Calu3 (cell line): ENCODE results near the gene RAP1GAP2. TPM values are rescaled to one million over a fixed set of nuclear protein-coding genes. Genes with fewer than 3 reads are reported as not detected.

ENCODE experiments used
- BruUV-seq: library from RNA; stranded (reverse); fragments of 400-500 nt; replicated peaks from 2 replicates; lab custom pipeline; 2021; lab: Mats Ljungman, UMichigan
- CTCF ChIA-PET: fragments of 300-600 bp; sonication (Branson Sonifier 250); formaldehyde crosslinking; loops from one replicate; lab custom pipeline; 2022; ENCODE audit warnings: antibody characterized with exemption; lab: Charles Lee
- DNase-seq: peaks from one replicate; pipeline ENCODE4 v3.0.0; 2022
- H3K27ac Mint-ChIP-seq: one replicate; pipeline ENCODE4 v1.8.0; 2022; ENCODE audit warnings: mixed read lengths; ENCODE audit not compliant: unreplicated experiment
- H3K27me3 Mint-ChIP-seq: one replicate; pipeline ENCODE4 v1.8.0; 2022; ENCODE audit warnings: mixed read lengths; ENCODE audit not compliant: unreplicated experiment
- H3K36me3 Mint-ChIP-seq: one replicate; pipeline ENCODE4 v1.8.0; 2022; ENCODE audit warnings: mild to moderate bottlenecking, moderate library complexity, mixed read lengths; ENCODE audit not compliant: insufficient read depth, unreplicated experiment
- H3K4me1 Mint-ChIP-seq: one replicate; pipeline ENCODE4 v1.8.0; 2022; ENCODE audit warnings: mild to moderate bottlenecking, low read depth, mixed read lengths; ENCODE audit not compliant: unreplicated experiment
- H3K4me3 Mint-ChIP-seq: one replicate; pipeline ENCODE4 v1.8.0; 2022; ENCODE audit warnings: mild to moderate bottlenecking, low read depth, moderate library complexity, mixed read lengths; ENCODE audit not compliant: unreplicated experiment
- H3K9me3 Mint-ChIP-seq: one replicate; pipeline ENCODE4 v1.8.0; 2022; ENCODE audit warnings: low read depth, mixed read lengths; ENCODE audit not compliant: unreplicated experiment
- intact Hi-C: fragments of 100-400 bp; cut with micrococcal nuclease; formaldehyde crosslinking; loops from one replicate; pipeline ENCODE4 v1.10.0; 2022; ENCODE audit not compliant: unreplicated experiment
- total RNA-seq: library from RNA; stranded (reverse); gene quantifications from 2 replicates; pipeline ENCODE4 v1.2.3, GENCODE V29; 2022
- TF ChIP-seq, protein P1 (sequence below): fragments of 200-600 bp; IDR thresholded peaks from one replicate; pipeline ENCODE4 v1.8.0; 2022; ENCODE audit warnings: antibody characterized with exemption; ENCODE audit not compliant: unreplicated experiment

Gene RAP1GAP2
- total RNA-seq, 1 experiment from 2014 or later, result 38.4 TPM

DNA sequence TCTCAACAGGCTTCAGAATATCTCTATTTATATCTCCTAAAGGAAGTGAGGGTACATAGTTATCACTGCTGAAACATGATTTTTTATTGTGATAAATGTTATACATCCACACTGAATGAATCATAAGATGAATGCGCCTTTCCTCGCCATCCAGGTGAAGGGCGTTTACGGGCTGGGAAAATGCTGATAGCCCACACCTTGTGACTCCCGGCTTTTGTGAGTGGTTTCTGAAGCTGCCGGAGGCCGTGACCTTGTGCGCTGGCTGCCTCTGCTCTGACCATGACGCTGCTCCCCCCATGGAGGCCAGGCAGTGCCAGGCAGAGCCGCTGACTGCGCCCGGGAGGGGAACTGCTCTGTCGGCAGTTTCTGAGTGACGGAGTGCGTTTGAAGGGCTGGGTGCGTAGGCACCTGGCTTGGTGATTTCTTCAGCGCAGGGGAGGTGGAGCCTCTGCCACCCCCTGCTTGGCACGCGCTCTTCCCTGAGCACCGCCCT, 97.2 kb downstream of the RAP1GAP2 start:
- H3K27ac Mint-ChIP-seq, result peak overlapping the region; percentile 40
- CTCF ChIA-PET, result no interaction called here
- peak; percentile 61 for DNase-seq
- H3K9me3 Mint-ChIP-seq, result no peaks in the 10 kb centered on the region
- peaks cover 17% of the 10 kb centered on the region for H3K36me3 Mint-ChIP-seq
- no peak overlapping the region for H3K4me3 Mint-ChIP-seq
- no TSS peak for BruUV-seq
- no peaks in the 10 kb centered on the region for H3K27me3 Mint-ChIP-seq
- intact Hi-C loops, result no loop called here
- TF ChIP-seq, protein P1, sequence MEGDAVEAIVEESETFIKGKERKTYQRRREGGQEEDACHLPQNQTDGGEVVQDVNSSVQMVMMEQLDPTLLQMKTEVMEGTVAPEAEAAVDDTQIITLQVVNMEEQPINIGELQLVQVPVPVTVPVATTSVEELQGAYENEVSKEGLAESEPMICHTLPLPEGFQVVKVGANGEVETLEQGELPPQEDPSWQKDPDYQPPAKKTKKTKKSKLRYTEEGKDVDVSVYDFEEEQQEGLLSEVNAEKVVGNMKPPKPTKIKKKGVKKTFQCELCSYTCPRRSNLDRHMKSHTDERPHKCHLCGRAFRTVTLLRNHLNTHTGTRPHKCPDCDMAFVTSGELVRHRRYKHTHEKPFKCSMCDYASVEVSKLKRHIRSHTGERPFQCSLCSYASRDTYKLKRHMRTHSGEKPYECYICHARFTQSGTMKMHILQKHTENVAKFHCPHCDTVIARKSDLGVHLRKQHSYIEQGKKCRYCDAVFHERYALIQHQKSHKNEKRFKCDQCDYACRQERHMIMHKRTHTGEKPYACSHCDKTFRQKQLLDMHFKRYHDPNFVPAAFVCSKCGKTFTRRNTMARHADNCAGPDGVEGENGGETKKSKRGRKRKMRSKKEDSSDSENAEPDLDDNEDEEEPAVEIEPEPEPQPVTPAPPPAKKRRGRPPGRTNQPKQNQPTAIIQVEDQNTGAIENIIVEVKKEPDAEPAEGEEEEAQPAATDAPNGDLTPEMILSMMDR, result no peak
- peaks cover 41% of the 10 kb centered on the region for H3K4me1 Mint-ChIP-seq

DNA sequence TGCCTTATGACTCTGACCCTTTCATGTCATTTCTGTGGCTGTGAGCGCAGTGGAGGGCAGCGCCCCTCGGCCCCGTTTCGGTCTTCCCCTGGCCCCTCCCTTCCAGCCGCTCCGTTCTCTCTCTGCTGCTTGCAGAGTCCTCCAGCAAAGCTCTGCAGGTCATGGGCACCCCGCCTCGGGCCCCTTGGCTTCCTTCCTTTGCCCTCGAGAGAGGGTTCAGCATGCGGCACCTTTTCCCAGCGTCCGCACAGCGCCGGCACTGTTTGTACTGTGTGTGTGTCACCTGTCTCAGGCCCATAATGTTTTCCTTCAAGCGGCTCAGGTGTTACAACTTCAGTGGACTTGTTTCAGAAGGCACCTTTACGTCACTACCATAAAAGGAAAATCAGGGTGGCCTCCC, 98.5 kb downstream of the RAP1GAP2 start:
- no peak for DNase-seq
- BruUV-seq, result no TSS peak
- Mint-ChIP-seq H3K4me3 (no peak overlapping the region), H3K27ac (no peak overlapping the region), H3K36me3 (peaks cover 17% of the 10 kb centered on the region), H3K9me3 (no peaks in the 10 kb centered on the region), H3K4me1 (peaks cover 46% of the 10 kb centered on the region), H3K27me3 (no peaks in the 10 kb centered on the region)
- intact Hi-C loops, result no loop called here
- CTCF ChIA-PET, result no interaction called here
- TF ChIP-seq, protein P1, result no peak

DNA sequence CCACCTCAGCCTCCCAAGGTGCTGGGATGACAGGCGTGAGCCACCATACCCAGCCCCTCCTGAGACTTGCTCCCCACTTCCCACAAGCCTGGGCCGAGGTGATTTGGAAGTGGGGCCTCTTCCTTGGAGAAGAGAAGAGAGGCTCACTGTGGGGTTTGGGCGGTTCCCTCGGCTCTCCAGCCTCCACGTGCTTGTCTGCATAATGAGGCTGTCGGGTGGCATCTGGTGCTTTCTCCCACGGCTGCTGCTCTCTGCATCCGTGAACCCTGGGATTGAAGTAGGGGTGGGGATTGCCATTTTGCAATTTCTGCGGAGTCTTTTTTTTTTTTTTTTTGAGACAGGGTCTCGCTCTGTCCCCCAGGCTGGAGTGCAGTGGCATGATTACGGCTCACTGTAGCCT, 101.4 kb downstream of the RAP1GAP2 start:
- H3K36me3 Mint-ChIP-seq, result peaks cover 10% of the 10 kb centered on the region
- H3K4me1 Mint-ChIP-seq, result peaks cover 29% of the 10 kb centered on the region
- CTCF ChIA-PET, result no interaction called here
- no peaks in the 10 kb centered on the region for H3K27me3 Mint-ChIP-seq
- BruUV-seq, result no TSS peak
- H3K9me3 Mint-ChIP-seq, result no peaks in the 10 kb centered on the region
- no peak overlapping the region for H3K4me3 Mint-ChIP-seq
- TF ChIP-seq, protein P1, result no peak
- no peak for DNase-seq
- no peak overlapping the region for H3K27ac Mint-ChIP-seq
- intact Hi-C loops, result no loop called here

DNA sequence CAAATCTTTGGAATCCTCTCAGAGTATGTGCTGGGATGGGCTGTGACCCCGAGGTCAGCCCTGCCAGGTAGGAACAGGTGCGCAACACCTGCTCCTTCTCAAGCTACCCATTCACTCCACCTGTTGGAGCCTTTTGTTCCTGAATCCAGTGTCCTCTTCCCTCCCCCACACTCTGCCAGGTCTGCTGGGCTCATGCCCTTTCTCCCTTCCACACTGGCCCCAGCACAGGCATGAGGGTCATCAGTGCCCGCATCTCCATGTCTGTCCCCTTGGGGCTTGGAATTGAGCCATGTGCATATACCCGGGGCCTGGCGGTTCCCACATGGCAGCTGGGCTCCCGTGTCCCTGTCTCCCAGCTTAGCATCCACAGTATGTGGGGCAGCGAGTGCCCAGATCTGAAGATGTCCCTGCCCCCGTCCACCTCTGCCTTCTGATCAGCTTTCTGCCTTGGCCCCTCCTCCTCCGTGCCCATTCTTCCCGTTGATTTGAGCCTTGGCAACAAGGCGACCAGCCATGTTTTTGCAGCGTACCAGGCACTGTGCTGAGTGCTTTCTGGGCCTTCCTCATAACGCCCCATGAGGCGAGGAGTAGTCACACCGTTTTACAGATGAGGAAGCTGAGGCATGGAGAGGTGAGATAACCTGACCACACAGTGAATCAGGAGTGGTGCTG, 102.2 kb downstream of the RAP1GAP2 start:
- no peak overlapping the region for H3K27ac Mint-ChIP-seq
- DNase-seq, result no peak
- intact Hi-C loops, result no loop called here
- peaks cover 23% of the 10 kb centered on the region for H3K4me1 Mint-ChIP-seq
- peaks cover 2% of the 10 kb centered on the region for H3K36me3 Mint-ChIP-seq
- no TSS peak for BruUV-seq
- H3K4me3 Mint-ChIP-seq, result no peak overlapping the region
- no peaks in the 10 kb centered on the region for H3K27me3 Mint-ChIP-seq
- no peaks in the 10 kb centered on the region for H3K9me3 Mint-ChIP-seq
- CTCF ChIA-PET, result no interaction called here
- TF ChIP-seq, protein P1, result no peak
